HG03196 (cell line): ENCODE measurements around the gene GPR132.
"Not testable (repeated sequence)": the region's sequence is repeated elsewhere in the genome, so short reads cannot be mapped to it uniquely, and the experiment has no call there.

Experiments used
- ATAC-seq: cut with Tn5 transposase; IDR thresholded peaks from one replicate; pipeline ENCODE4 v1.9.1; 2021; ENCODE audit not compliant: unreplicated experiment

The GPR132 gene

DNA sequence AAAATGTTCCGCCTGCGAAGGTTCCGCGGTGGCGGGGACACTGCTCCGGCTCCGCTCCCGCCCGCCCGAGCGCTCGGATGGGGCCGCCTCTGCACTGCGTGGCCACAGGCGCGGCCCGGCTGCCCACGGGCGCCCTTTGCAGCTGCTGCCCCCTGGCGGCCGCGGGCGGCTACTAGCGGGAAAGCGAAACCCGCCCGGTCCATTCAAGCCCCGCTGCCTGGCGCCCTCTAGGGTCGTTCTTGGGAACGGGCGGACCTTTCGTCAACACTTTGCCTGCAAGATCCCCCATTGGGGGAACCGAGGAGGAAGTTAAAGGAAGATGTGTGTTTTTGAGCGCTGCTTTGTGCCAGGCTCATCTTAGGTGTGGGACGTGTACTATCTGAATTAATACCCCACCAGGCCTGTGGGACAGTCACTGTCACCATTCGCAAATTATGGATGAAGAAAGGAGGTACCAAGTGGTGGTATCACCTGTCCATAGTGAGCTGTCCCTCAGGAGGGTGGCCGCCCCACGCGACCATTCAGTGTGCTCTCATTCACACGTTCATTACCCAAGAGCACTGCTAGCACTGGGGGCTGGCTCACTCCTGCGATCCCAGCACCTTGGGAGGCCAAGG is 19.4 kb downstream of the GPR132 start:
- peak; percentile 63 for ATAC-seq

DNA sequence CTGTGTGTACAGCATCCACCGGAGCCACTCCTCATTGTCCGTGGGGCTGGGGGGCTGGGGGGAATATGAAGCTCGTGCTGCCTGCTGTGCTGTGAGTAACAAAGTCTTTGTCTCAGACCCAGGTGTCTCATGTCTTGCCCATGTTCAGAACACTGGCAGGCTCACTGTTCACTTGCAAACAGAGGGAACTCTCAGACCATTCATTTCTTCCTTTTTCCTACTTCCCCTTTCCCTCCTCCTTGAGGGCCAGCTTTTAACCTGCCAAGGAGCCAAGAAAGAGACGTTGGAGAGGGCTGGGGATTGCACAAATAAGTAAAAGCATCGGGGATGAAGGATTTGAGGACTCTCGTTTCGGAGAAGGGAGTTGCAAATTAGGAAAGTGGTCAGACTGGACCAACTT is 21.6 kb downstream of the GPR132 start:
- ATAC-seq = no peak

DNA sequence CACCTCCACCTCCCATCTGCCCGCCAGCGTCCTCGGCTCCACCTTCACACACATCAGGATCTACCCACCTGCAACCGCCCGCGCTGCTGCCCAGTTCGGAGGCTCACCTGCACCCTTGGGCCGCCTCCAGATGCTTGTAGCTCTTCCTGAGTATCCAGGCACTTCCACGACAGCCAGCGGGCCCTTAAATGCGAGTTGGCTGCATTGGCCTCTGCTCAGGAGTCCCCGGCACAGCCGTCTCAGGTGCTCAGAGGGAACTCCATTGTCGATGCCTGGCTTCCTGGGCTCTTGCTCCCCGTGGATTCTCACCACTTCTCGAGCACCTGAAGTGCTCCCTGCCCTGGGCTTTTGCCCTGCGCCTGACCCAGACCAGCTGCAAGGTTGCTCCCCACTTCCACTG is 22.4 kb downstream of the GPR132 start:
- ATAC-seq = no peak

DNA sequence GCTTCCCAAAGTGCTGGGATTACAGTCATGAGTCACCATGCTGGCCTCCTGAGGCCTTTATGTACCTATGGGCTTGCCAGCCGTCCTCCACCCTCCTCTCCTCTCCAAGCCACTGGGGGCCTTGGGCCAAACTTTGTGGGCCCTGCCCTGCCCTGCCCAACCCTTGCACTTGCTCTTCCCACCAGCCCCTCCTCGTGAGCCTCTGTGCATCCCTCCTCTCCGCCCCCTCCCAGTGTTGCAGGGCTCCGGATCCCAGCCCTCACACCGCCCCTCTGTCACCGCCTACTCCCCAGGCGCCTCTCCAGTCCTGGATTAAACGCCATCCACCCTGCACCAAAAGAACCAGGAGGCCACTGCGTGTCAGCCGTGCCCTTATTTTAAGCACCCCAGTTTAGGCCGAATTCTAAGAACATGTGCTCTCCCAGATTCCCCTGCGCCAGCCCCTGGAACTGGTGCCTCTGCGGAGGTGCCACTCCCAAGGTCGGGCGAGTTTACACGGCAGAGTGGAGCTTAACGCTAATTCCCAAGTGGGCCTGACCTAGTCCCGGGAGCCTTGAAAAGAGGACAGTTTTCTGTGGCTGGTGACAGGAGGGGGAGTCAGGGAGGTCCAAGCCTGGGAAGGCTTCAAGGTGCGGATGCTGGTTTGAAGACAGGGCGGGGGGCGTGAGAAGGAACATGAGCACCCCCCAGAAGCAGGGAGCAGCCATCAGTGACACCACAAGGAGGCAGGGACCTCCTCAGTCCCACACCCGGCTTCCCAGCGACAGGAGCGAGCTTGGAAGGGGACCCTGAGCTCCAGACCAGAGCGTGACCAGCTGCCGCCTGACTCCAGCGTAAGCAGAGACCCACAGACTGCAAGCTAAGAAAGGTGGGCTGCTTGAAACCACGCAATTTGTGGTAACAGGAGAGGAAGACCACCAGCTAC is 23.1 kb downstream of the GPR132 start:
- ATAC-seq = no peak

DNA sequence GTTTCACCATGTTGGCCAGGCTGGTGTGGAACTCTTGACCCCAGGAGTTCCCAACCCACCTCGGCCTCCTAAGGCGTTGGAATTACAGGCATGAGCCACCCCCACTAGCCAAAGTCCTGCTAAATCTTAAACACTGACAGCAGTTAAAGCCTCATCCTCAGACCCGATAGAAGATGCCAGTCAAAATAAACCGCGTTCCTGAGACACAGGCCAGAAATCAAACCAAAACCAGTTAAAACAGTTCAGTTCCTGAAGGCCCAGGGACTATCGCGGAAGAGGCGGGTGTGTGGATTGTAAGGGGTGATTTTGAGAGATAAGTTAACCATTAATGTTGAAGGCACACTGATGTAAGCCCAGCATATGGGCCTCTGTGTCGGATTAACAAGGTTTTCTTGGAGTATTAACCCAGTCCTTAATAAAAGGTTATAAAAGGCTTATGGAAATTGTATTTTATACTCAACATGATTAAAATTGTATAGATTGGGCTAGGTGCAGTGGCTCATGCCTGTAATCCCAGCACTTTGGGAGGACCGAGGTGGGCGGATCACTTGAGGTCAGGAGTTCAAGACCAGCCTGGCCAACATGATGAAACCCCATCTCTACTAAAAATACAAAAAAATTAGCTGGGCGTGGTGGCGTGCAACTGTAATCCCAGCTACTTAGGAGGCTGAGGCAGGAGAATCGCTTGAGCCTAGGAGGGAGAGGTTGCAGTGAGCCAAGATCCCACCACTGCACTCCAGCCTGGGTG is 25.6 kb downstream of the GPR132 start:
- ATAC-seq = no peak

DNA sequence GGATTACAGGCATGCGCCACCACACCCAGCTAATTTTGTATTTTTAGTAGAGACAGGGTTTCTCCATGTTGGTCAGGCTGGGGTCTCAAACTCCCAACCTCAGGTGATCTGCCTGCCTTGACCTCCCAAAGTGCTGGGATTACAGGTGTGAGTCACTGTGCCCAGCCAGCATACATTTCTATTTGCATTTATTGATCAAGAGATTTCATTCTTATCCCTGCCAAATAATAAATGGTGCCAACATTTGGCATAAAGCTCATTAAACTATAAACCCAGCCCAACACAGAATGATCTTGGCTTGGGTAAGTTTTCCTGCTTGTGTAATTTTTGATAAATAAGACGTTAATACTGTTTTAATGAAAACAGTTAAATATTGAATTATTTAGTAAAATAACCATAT is 29.6 kb downstream of the GPR132 start:
- ATAC-seq = not testable (repeated sequence)

DNA sequence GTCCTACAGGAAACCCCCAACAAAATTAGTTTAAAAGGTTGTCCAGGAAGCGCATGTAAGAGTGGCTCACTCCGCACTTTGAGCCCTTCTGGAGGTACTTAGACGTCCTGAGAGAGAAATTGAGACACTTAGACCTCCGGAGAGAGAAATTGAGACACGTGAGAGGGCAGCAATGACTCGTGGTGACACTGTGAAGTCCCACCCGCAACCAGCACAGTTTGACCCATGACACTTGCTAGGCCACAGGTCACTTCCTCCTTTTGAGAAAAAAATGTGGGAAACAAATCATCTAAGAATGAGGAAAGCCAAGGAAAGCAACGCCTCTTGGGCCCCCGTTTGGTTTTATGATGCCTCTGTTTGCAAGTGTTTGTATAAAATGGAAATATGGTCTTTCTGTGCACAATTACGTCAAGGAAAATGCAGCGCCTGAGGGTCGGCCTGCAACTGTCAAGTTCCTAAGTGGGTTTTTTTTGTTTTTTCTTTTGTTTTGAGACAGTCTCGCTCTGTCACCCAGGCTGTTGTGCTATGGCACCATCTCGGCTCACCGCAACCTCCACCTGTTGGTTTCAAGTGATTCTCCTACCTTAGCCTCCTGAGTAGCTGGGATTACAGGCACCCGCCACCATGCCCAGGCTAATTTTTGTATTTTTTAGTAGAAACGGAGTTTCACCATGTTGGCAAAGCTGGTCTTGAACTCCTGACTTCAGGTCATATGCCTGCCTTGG is 30.8 kb downstream of the GPR132 start:
- ATAC-seq = no peak

DNA sequence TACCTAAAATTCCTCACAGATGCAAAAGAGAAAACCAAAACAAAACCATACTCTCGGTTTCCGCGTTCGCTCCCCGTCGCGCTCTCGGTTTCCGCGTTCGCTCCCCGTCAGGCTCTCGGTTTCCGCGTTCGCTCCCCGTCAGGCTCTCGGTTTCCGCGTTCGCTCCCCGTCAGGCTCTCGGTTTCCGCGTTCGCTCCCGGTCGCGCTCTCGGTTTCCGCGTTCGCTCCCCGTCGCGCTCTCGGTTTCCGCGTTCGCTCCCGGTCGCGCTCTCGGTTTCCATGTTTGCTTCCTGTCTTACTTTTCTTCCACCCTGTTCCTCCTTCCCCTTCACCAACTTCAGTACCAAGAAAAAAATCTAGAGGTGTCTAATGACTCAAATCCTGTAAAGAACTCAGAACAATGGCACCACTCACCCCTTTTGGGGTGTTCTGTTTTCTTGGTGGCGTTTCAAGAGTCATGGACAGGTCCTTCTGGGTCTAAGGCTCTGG is 31.8 kb downstream of the GPR132 start:
- ATAC-seq = not testable (repeated sequence)

DNA sequence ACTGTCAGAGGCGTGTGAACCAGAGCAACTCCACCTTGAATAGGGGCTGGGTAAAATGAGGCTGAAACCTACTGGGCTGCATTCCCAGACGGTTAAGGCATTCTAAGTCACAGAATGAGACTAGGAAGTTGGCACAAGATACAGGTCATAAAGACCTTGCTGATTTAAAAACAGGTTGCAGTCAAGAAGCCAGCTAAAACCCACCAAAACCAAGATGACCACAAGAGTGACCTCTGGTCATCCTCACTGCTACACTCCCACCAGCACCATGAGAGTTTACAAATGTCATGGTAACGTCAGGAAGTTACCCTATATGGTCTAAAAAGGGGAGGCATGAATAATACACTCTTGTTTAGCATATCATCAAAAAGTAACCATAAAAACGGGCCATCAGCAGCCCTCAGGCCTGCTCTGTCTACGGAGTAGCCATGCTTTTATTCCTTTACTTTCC is 32.8 kb downstream of the GPR132 start:
- not testable (repeated sequence) for ATAC-seq

DNA sequence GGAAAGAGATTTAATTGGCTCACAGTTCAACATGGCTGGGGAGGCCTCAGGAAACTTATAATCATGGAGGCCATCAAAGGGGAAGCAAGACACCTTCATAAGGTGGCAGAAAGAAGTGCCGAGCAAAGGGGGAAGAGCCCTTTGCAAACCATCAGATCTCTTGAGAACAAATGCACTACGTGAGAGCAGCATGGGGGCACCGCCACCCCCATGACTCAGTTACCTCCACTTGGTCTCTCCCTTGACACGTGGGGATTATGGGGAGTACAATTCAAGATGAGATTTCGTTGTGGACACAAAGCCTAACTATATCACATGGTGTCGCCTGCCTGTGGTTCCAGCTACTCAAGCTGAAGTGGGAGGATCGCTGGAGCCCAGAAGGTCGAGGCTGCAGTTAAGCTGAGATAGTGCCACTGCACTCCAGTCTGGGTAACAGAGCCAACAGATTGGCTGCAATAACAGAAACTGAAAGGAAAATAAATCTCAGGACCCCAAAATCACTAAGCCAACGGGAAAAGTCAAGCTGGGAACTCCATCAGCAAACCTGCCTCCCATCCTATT is 34.3 kb downstream of the GPR132 start:
- no peak for ATAC-seq

DNA sequence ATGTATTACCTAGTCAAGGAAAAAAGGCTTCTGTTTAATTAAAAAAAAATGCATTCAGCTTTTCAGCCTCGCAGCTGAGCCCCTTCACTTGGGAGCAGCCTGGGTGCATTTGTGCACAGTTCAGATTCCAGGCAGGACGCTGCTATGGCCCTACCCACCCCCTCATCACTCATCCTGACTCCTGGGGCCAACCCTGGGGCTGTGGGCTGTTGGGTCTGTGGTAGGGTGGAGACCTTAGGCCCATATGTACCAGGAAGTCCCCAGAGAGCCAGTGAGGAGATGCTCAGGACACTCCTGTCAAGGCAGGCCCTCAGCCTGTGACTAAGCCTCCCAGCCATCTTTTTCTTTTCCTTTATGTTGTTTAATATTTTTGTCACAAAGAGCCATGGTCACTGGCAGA is 35.0 kb downstream of the GPR132 start:
- no peak for ATAC-seq

DNA sequence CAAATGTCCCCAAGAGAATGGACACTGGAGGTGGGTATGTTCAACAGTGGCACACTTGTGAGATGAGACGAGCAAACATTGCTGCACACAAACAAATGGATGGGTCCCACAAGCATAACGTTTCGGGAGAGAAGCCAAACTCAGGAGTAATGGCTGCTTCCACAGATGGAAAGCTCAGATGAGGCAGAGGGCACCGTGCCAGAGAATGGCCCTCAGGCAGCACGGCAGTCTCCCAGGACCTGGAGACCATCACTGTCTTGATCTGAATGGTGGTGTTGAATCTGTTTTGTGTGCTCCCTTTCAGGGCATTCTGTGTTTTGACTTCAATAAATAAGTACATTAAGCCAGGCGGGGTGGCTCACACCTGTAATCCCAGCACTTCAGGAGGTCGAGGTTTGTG is 35.8 kb downstream of the GPR132 start:
- no peak for ATAC-seq

DNA sequence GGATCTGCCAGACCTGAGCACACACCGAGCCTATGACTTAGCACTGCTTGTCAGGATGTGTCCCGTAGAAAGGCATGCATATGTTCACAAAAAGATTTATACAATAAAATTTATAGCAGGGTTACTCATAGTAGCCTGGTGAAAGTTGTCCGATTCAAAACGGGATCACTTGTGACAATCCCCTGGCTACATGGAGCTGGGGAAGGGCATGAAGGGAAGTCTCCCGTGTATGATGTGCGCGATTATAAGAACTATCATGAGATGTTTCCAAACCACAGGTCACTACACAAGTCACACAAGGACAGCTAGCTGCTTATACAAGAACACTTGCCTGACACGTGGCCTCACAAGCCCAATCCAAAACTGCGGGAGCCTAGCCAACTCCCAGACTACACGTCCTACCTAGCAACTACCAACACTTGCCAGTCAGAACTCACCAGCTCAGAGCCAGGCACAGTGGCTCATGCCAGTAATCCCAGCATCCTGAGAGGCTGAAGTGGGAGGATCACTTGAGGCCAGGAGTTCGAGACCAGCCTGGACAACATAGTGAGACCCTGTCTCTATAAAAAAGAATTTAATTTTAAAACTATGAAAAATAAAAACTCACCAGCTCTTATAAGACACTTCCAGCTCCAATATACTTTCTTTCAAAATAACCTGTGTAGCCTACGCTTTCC is 36.8 kb downstream of the GPR132 start:
- no peak for ATAC-seq

DNA sequence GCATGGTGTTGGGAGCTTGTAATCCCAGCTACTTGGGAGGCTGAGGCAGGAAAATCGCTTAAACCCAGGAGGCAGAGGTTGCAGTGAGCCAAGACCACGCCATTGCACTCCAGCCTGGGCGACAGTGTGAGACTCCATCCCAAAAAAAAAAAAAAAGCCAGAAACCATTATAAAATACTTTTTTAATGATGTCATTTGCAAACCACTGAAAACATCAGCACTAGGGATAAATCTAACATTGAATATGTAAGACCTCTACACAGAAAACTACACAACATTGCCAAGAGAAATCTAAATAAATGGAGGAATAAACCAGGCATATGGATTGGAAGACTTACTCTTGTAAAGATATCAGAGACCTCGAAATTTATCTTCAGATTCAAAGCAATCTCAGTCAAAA is 37.5 kb downstream of the GPR132 start:
- ATAC-seq = not testable (repeated sequence)

DNA sequence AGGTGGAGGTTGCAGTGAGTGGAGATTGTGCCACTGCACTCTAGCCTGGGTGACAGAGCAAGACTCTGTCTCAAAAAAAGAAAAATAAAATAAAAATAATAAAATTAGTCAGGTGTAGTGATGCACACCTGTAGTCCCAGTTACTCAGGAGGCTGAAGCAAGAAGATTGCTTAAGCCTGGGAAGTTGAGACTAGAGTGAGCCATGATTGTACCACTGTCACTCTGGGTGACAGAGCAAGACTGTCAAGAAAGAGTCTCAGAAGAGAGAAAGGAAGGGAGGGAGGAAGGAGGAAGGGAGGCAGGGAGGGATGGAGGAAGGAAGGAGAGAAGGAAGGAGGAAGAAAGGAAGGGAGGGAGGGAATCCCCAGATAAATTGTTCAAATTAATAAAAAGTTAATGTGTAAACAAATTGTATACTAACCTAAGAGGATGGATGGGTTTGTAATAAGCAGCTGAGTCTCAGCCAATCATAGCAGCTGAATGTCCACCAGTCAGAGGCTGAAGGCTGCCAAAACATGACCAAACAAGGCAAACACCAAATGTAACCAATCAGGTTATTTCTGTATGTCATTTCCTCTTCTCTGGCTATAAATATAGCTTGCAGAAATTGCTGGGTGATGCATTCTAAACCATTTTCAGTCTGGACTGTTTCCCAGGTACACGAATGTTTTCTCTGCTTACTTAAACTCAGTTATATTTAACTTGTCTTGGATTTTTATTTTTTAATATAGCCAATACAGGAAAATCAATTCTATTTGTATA is 38.2 kb downstream of the GPR132 start:
- no peak for ATAC-seq

DNA sequence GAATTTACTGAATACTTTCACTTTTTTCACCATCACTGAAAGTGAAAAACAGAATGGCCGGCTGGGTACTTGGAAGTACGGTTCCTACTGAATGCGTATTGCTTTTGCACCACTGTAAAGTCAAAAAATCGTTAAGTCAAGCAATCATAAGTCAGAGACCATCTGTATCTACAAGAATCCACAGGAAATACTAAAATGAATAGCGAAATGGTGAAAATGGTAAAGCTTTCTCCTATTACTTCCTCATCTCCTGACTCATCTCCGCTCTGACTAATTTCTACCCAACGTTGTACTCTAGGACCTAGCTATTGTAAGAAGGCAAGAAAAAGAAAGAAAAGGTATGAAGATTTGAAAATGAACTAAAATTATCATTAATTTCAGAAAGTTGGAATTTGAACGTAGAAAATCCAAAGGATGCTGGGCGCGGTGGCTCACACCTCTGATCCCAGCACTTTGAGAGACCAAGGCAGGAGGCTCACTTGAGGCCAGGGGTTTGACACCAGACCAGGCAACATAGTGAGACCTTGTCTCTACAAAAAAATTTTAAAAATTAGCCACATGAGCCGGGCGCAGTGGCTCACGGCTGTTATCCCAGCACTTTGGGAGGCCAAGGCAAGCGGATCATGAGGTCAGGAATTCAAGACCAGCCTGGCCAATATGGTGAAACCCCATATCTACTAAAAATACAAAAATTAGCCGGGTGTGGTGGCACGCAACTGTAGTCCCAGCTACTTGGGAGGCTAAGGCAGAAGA is 39.0 kb downstream of the GPR132 start:
- no peak for ATAC-seq

DNA sequence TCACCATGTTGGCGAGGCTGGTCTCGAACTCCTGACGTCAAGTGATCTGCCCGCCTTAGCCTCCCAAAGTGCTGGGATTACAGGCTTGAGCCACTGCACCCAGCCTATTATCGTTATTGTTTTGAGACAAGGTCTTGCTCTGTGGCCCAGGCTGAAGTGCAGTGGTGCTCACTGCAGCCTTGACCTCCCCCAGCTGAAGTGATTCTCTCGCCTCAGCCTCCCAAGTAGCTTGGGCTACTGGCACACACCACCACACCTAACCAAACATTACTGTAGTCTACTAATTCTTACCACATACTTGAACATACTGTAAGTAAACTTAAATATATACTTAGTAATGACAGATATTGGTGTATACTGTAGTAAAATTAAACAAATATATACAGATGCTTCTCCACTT is 39.8 kb downstream of the GPR132 start:
- ATAC-seq = no peak

DNA sequence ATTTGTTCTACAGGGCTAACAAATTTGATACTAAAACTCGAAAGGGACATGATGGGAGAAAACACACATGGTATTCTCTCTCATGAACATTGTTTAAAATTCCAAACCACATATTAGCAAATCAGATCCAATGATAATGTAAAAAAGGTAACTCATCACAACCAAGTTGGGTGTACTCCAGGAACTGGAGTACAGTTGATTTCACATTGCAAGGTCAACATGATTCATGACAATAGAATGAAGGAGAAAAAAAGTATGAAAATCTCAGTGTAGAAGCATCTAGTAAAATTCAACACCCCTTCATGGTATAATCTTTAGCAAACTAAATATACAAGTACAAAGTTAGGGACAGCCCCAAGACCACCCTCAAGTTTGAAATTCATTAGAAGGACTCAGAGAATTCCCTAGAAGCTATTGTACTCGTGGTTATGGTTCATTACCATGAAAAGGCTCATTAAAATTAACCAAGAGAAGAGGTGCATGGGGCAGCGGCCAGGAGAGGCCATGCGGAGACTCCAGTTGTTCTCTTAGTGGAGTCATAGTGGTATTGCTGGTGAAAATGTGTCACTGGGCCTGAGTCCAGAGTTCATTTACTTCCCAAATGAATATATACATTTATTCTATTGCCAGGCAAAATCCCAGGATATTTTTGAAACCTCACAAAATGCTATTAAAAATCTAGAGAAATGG is 41.3 kb downstream of the GPR132 start:
- ATAC-seq = no peak
